ENCODE data around the gene FERD3L.

DNA sequence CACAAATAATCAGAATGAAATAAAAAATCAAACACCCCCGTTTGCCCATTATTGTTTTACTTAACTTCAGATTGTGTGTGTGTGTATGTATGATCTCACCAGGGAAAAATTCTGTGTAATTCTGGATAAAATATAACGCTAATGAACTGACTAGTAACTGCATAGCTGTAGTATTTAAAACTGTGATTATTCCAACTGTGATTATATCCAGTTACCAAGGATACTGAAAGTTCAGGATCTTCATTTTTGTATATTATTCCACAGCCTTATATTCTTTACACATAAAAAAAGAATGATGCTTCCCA is 30.7 kb downstream of the FERD3L start:
- TF ChIP-seq, protein P1, sequence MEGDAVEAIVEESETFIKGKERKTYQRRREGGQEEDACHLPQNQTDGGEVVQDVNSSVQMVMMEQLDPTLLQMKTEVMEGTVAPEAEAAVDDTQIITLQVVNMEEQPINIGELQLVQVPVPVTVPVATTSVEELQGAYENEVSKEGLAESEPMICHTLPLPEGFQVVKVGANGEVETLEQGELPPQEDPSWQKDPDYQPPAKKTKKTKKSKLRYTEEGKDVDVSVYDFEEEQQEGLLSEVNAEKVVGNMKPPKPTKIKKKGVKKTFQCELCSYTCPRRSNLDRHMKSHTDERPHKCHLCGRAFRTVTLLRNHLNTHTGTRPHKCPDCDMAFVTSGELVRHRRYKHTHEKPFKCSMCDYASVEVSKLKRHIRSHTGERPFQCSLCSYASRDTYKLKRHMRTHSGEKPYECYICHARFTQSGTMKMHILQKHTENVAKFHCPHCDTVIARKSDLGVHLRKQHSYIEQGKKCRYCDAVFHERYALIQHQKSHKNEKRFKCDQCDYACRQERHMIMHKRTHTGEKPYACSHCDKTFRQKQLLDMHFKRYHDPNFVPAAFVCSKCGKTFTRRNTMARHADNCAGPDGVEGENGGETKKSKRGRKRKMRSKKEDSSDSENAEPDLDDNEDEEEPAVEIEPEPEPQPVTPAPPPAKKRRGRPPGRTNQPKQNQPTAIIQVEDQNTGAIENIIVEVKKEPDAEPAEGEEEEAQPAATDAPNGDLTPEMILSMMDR (IDR thresholded peaks at IDR 0.05; ENCODE audit: low read depth, low read length, missing input control), result no peak
- TF ChIP-seq, protein P2, sequence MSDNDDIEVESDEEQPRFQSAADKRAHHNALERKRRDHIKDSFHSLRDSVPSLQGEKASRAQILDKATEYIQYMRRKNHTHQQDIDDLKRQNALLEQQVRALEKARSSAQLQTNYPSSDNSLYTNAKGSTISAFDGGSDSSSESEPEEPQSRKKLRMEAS (IDR thresholded peaks at IDR 0.05), result no peak
- TF ChIP-seq, protein P3, sequence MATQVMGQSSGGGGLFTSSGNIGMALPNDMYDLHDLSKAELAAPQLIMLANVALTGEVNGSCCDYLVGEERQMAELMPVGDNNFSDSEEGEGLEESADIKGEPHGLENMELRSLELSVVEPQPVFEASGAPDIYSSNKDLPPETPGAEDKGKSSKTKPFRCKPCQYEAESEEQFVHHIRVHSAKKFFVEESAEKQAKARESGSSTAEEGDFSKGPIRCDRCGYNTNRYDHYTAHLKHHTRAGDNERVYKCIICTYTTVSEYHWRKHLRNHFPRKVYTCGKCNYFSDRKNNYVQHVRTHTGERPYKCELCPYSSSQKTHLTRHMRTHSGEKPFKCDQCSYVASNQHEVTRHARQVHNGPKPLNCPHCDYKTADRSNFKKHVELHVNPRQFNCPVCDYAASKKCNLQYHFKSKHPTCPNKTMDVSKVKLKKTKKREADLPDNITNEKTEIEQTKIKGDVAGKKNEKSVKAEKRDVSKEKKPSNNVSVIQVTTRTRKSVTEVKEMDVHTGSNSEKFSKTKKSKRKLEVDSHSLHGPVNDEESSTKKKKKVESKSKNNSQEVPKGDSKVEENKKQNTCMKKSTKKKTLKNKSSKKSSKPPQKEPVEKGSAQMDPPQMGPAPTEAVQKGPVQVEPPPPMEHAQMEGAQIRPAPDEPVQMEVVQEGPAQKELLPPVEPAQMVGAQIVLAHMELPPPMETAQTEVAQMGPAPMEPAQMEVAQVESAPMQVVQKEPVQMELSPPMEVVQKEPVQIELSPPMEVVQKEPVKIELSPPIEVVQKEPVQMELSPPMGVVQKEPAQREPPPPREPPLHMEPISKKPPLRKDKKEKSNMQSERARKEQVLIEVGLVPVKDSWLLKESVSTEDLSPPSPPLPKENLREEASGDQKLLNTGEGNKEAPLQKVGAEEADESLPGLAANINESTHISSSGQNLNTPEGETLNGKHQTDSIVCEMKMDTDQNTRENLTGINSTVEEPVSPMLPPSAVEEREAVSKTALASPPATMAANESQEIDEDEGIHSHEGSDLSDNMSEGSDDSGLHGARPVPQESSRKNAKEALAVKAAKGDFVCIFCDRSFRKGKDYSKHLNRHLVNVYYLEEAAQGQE (IDR thresholded peaks at IDR 0.05), result no peak
- TF ChIP-seq, protein P4, sequence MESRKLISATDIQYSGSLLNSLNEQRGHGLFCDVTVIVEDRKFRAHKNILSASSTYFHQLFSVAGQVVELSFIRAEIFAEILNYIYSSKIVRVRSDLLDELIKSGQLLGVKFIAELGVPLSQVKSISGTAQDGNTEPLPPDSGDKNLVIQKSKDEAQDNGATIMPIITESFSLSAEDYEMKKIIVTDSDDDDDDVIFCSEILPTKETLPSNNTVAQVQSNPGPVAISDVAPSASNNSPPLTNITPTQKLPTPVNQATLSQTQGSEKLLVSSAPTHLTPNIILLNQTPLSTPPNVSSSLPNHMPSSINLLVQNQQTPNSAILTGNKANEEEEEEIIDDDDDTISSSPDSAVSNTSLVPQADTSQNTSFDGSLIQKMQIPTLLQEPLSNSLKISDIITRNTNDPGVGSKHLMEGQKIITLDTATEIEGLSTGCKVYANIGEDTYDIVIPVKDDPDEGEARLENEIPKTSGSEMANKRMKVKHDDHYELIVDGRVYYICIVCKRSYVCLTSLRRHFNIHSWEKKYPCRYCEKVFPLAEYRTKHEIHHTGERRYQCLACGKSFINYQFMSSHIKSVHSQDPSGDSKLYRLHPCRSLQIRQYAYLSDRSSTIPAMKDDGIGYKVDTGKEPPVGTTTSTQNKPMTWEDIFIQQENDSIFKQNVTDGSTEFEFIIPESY (IDR thresholded peaks at IDR 0.05), result no peak
- TF ChIP-seq RAD21 (IDR thresholded peaks at IDR 0.05) (no peak), GABPA (IDR thresholded peaks at IDR 0.05 in 1 of 2, conservative IDR thresholded peaks at IDR 0.05 in 1 of 2) (no peak), YY1 (IDR thresholded peaks at IDR 0.05) (no peak), TAF1 (conservative IDR thresholded peaks at IDR 0.05) (no peak), SP1 (IDR thresholded peaks at IDR 0.05) (no peak)
- TF ChIP-seq, protein P5, sequence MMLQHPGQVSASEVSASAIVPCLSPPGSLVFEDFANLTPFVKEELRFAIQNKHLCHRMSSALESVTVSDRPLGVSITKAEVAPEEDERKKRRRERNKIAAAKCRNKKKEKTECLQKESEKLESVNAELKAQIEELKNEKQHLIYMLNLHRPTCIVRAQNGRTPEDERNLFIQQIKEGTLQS (IDR thresholded peaks at IDR 0.05), result no peak
